ENCODE data around the gene HM13. TPM values are rescaled to one million over a fixed set of nuclear protein-coding genes. Genes with fewer than 3 reads are reported as not detected.

The HM13 gene
- total and polyA plus RNA-seq, 2 donors (not counting 1 experiment from before 2014, with no cell fraction given) = 73.2 to 85.1 TPM

- H3K4me1 Mint-ChIP-seq = peaks cover under 1% of the 10 kb centered on the region
These were observed 26.2 kb downstream of the HM13 start for GRCh38 chr20:31540406-31540805.

More at GRCh38 chr20:31540406-31540805, 26.2 kb downstream of the HM13 start:
- DNase-seq = no peak
- intact Hi-C loops (cut with micrococcal nuclease) = no loop called here
- Mint-ChIP-seq H3K9me3 (ENCODE audit: insufficient read depth) (no peaks in the 10 kb centered on the region), H3K27ac (no peak overlapping the region), H3K27me3 (no peaks in the 10 kb centered on the region), H3K4me3 (no peak overlapping the region)
- TF ChIP-seq EZH2 (IDR thresholded peaks at IDR 0.05; ENCODE audit: borderline replicate concordance, insufficient read depth, low read depth, low read length, poor library complexity, severe bottlenecking) (no peak), CTCF (IDR thresholded peaks at IDR 0.05) (no peak)
- H3K79me2 ChIP-seq (ENCODE audit: control insufficient read depth, insufficient read depth, low read length) = peaks cover 9% of the 10 kb centered on the region
- H3K27ac ChIP-seq (ENCODE audit: low read length in 2 of 2) = no peak overlapping the region
- no peaks in the 10 kb centered on the region for H3K9me3 ChIP-seq (ENCODE audit: control extremely low read depth in 1 of 3, control insufficient read depth in 2 of 3, insufficient read depth in 1 of 3, low read length in 2 of 3)
- no peak overlapping the region for H2AFZ ChIP-seq (ENCODE audit: insufficient read depth, low read depth, low read length, poor library complexity, severe bottlenecking)
- POLR2A ChIA-PET = no interaction called here
- H3K4me1 ChIP-seq (ENCODE audit: control insufficient read depth in 2 of 2, insufficient read depth in 2 of 2, low read length in 2 of 2) = no peaks in the 10 kb centered on the region
- H3K4me3 ChIP-seq (ENCODE audit: control extremely low read depth in 1 of 5, extremely low read depth in 1 of 5, insufficient read depth in 1 of 5, low read depth in 2 of 5, low read length in 4 of 5) = no peak overlapping the region
- H3K9ac ChIP-seq (ENCODE audit: low read length) = no peak overlapping the region
- no peak for ATAC-seq (ENCODE audit: low read depth)
- H3K27me3 ChIP-seq (replicated peaks in 1 of 4; ENCODE audit: control extremely low read depth in 1 of 4, control insufficient read depth in 3 of 4, insufficient read depth in 4 of 4, low read length in 3 of 4) = no peaks in the 10 kb centered on the region
- no peaks in the 10 kb centered on the region for H4K20me1 ChIP-seq (ENCODE audit: control insufficient read depth, insufficient read depth, low read length, poor library complexity, severe bottlenecking)
- 93% methylated on average over 2 of the region's 3 CpGs for WGBS (ENCODE audit: insufficient coverage)
- CTCF ChIA-PET = interaction anchor here (1.2 kb wide), 1 partner anchor 72 kb away, joined by 3 read pairs; no protein-coding TSS in a partner anchor
- peaks cover 22 to 58% of the 10 kb centered on the region in 2 experiments for H3K36me3 ChIP-seq (replicated peaks in 1 of 2; ENCODE audit: control extremely low read depth in 1 of 2, control insufficient read depth in 1 of 2, extremely low read depth in 1 of 2, insufficient read depth in 2 of 2, low read length in 1 of 2)
- H3K4me2 ChIP-seq (replicated peaks; ENCODE audit: low read depth, low read length, poor library complexity, severe bottlenecking) = no peak overlapping the region
